ENCODE data around the gene C2orf92.
"Not testable (repeated sequence)": the region's sequence is repeated elsewhere in the genome, so short reads cannot be mapped to it uniquely, and the experiment has no call there.

The C2orf92 gene

GRCh38 chr2:97660775-97661389 lies 8.6 kb upstream of the C2orf92 start:
- DNase-seq = no peak

GRCh38 chr2:97661927-97662326 lies 7.6 kb upstream of the C2orf92 start:
- no peak for DNase-seq

- no peak for DNase-seq
Measured at GRCh38 chr2:97662386-97662894, 7.1 kb upstream of the C2orf92 start.

GRCh38 chr2:97662895-97663625 lies 6.5 kb upstream of the C2orf92 start:
- peak; percentile 44 for DNase-seq

- DNase-seq = no peak
Measured at GRCh38 chr2:97663626-97663961, 5.9 kb upstream of the C2orf92 start.

- peak; percentile 100 for DNase-seq
Measured at GRCh38 chr2:97663962-97664635, 5.4 kb upstream of the C2orf92 start, which contains the start of gene ACTR1B. Gene ACTR1B, minus strand, starts transcription at chr2:97664044. Its CDS starts 154 bp downstream, at chr2:97663890.

GRCh38 chr2:97664636-97664970 lies 4.9 kb upstream of the C2orf92 start:
- peak; percentile 63 for DNase-seq

- no peak for DNase-seq
Measured at GRCh38 chr2:97670471-97670870, 958 bp downstream of the C2orf92 start.

- no peak for DNase-seq
Measured at GRCh38 chr2:97671526-97671925, 2.0 kb downstream of the C2orf92 start.

GRCh38 chr2:97672606-97673140 lies 3.2 kb downstream of the C2orf92 start:
- DNase-seq = not testable (repeated sequence)

GRCh38 chr2:97673182-97673914 lies 3.8 kb downstream of the C2orf92 start:
- no peak for DNase-seq

GRCh38 chr2:97673915-97674283 lies 4.4 kb downstream of the C2orf92 start:
- DNase-seq = no peak

GRCh38 chr2:97675430-97676113 lies 6.1 kb downstream of the C2orf92 start:
- DNase-seq = peak; percentile 18

GRCh38 chr2:97676620-97677019 lies 7.1 kb downstream of the C2orf92 start:
- DNase-seq = no peak

GRCh38 chr2:97677480-97677879 lies 8.0 kb downstream of the C2orf92 start:
- no peak for DNase-seq

- DNase-seq = no peak
Measured at GRCh38 chr2:97678298-97678697, 8.8 kb downstream of the C2orf92 start.

- DNase-seq = not testable (repeated sequence)
Measured at GRCh38 chr2:97687235-97687634, 17.7 kb downstream of the C2orf92 start.

GRCh38 chr2:97688062-97688827 lies 18.7 kb downstream of the C2orf92 start:
- DNase-seq = no peak

- DNase-seq = no peak
Measured at GRCh38 chr2:97691166-97691565, 21.7 kb downstream of the C2orf92 start.

- no peak for DNase-seq
Measured at GRCh38 chr2:97693476-97693875, 24.0 kb downstream of the C2orf92 start.

- no peak for DNase-seq
Measured at GRCh38 chr2:97695744-97696143, 26.2 kb downstream of the C2orf92 start.

All from DMS79 treated with DMSO at 0.1 percent for 48 hours (cell line).